Choroid plexus epithelial cell (primary cell): ENCODE data around the gene ZNF215.

Experiments
- DNase-seq: peaks from one replicate; pipeline ENCODE4 v3.0.0-alpha.2; 2010; ENCODE audit warnings: low read depth
- H3K4me3 ChIP-seq: 2 replicates; pipeline ENCODE4 v1.5.1; 2011; ENCODE audit warnings: low read depth, mild to moderate bottlenecking, control low read depth, low read length, moderate library complexity
- CTCF ChIP-seq: conservative IDR thresholded peaks from 2 replicates; pipeline ENCODE4 v1.5.1; 2011; ENCODE audit warnings: low read depth, mild to moderate bottlenecking, control low read depth, inconsistent platforms, low read length, moderate library complexity

ZNF215 gene

GRCh38 chr11:6979365-6979764, 53.1 kb downstream of the ZNF215 start:
- TF ChIP-seq CTCF: no peak
- DNase-seq: peak; percentile 13
- no peak overlapping the region for H3K4me3 ChIP-seq

- no peak overlapping the region for H3K4me3 ChIP-seq
- DNase-seq: no peak
- TF ChIP-seq CTCF: no peak
Measured at GRCh38 chr11:6986487-6986886, 60.3 kb downstream of the ZNF215 start.

- H3K4me3 ChIP-seq: no peak overlapping the region
- TF ChIP-seq CTCF: no peak
- DNase-seq: peak; percentile 72
Measured at GRCh38 chr11:6988506-6988905, 62.3 kb downstream of the ZNF215 start.

- TF ChIP-seq CTCF: no peak
- H3K4me3 ChIP-seq: no peak overlapping the region
- no peak for DNase-seq
Measured at GRCh38 chr11:6991227-6991626, 65.0 kb downstream of the ZNF215 start.

GRCh38 chr11:6992026-6992425, 65.8 kb downstream of the ZNF215 start:
- DNase-seq: peak; percentile 71
- TF ChIP-seq CTCF: no peak

GRCh38 chr11:6992457-6993417, 66.5 kb downstream of the ZNF215 start:
- peak; percentile 95 for DNase-seq
- TF ChIP-seq CTCF: no peak
- peak overlapping the region; percentile 23 for H3K4me3 ChIP-seq

More at GRCh38 chr11:6992026-6992425, 65.8 kb downstream of the ZNF215 start:
- no peak overlapping the region for H3K4me3 ChIP-seq

- no peak overlapping the region for H3K4me3 ChIP-seq
- peak; percentile 21 for DNase-seq
- peak; percentile 17 for TF ChIP-seq CTCF
Measured at GRCh38 chr11:6995703-6996102, 69.5 kb downstream of the ZNF215 start.
